B cell (primary cell): Measurements from ENCODE around the gene KRTAP19-5. TPM values are rescaled to one million over a fixed set of nuclear protein-coding genes. Genes with fewer than 3 reads are reported as not detected.

Source experiments
- ATAC-seq: fragments of 200-7000 bp; cut with Tn5 transposase; one replicate; pipeline ENCODE4 v1.10.0; 2021; ENCODE audit warnings: low read depth, mild to moderate bottlenecking, moderate number of reproducible peaks, moderate library complexity
- CTCF ChIA-PET: fragments of 350-600 bp; sonication (Branson Sonifier 250); formaldehyde crosslinking; loops from one replicate; lab custom pipeline; 2021; ENCODE audit warnings: antibody characterized with exemption, inconsistent platforms; lab: Charles Lee
- POLR2A ChIA-PET: fragments of 350-600 bp; sonication (Branson Sonifier 250); formaldehyde crosslinking; loops from one replicate; lab custom pipeline; 2021; ENCODE audit warnings: antibody characterized with exemption; lab: Charles Lee
- DNase-seq: peaks from one replicate; pipeline ENCODE4 v3.0.0; 2013
- H2AFZ ChIP-seq: 2 replicates; pipeline ENCODE4 v1.6.1; 2012; ENCODE audit warnings: mild to moderate bottlenecking, low read depth, low read length; ENCODE audit not compliant: insufficient read depth, poor library complexity, severe bottlenecking
- H3K27ac ChIP-seq, 2 donors: 1 replicate in 1 of 2; 2 replicates in 1 of 2; pipeline ENCODE4 v1.5.1; 2012 to 2013; ENCODE audit warnings: low read length in 2 of 2, mild to moderate bottlenecking in 2 of 2, moderate library complexity in 1 of 2
- H3K27me3 ChIP-seq, 4 experiments: fragments of 200-600 bp in 1 of 4; sonication (generic) in 1 of 4; replicated peaks in 1 of 4; 1 replicate in 2 of 4; 2 replicates in 2 of 4; pipeline versions ENCODE4 v1.6.1 to v1.7.0; 2013 to 2016; ENCODE audit warnings: low read length in 3 of 4, mild to moderate bottlenecking in 2 of 4, mixed read lengths in 1 of 4, moderate library complexity in 1 of 4; ENCODE audit not compliant: insufficient read depth in 4 of 4, control insufficient read depth in 3 of 4; ENCODE audit errors: control extremely low read depth in 1 of 4
- H3K36me3 ChIP-seq, 2 experiments: replicated peaks in 1 of 2; 1 replicate in 1 of 2; 2 replicates in 1 of 2; pipeline versions ENCODE4 v1.6.1 to v1.7.1; 2013; ENCODE audit warnings: low read length in 1 of 2; ENCODE audit not compliant: insufficient read depth in 2 of 2, control insufficient read depth in 1 of 2; ENCODE audit errors: control extremely low read depth in 1 of 2, extremely low read depth in 1 of 2
- H3K4me1 ChIP-seq, 2 donors: fragments of 200-600 bp in 1 of 2; sonication (generic) in 1 of 2; 1 replicate in 1 of 2; 2 replicates in 1 of 2; pipeline versions ENCODE4 v1.5.1 to v1.6.1; 2013 to 2017; ENCODE audit warnings: low read length in 2 of 2; ENCODE audit not compliant: control insufficient read depth in 2 of 2, insufficient read depth in 2 of 2
- H3K4me2 ChIP-seq: replicated peaks from 2 replicates; pipeline ENCODE3; 2012; ENCODE audit warnings: mild to moderate bottlenecking, low read depth, low read length; ENCODE audit not compliant: poor library complexity, severe bottlenecking
- H3K4me3 ChIP-seq, 5 experiments: fragments of 200-600 bp in 1 of 5; sonication (generic) in 1 of 5; 1 replicate in 3 of 5; 2 replicates in 2 of 5; pipeline versions ENCODE4 v1.5.1 to v1.7.0; 2011 to 2016; ENCODE audit warnings: low read length in 4 of 5, mild to moderate bottlenecking in 4 of 5, low read depth in 2 of 5, control low read depth in 1 of 5, moderate library complexity in 1 of 5; ENCODE audit not compliant: insufficient read depth in 1 of 5; ENCODE audit errors: control extremely low read depth in 1 of 5, extremely low read depth in 1 of 5
- H3K79me2 ChIP-seq: fragments of 200-600 bp; sonication (generic); one replicate; pipeline ENCODE4 v1.6.0; 2016; ENCODE audit warnings: low read length; ENCODE audit not compliant: control insufficient read depth, insufficient read depth
- H3K9ac ChIP-seq: fragments of 200-600 bp; sonication (generic); 2 replicates; pipeline ENCODE4 v1.6.1; 2017; ENCODE audit warnings: mild to moderate bottlenecking, low read length, moderate library complexity
- H3K9me3 ChIP-seq, 3 donors: one replicate each; pipeline versions ENCODE4 v1.6.1 to v1.7.1; 2013; ENCODE audit warnings: low read length in 2 of 3; ENCODE audit not compliant: control insufficient read depth in 2 of 3, insufficient read depth in 1 of 3; ENCODE audit errors: control extremely low read depth in 1 of 3
- H4K20me1 ChIP-seq: 2 replicates; pipeline ENCODE4 v1.6.0; 2012; ENCODE audit warnings: mild to moderate bottlenecking, low read length; ENCODE audit not compliant: insufficient read depth, control insufficient read depth, poor library complexity, severe bottlenecking
- H3K27ac Mint-ChIP-seq: one replicate; pipeline ENCODE4 v1.8.0; 2021; ENCODE audit warnings: mixed read lengths
- H3K27me3 Mint-ChIP-seq: one replicate; pipeline ENCODE4 v1.8.0; 2021; ENCODE audit warnings: mixed read lengths
- H3K4me1 Mint-ChIP-seq: one replicate; pipeline ENCODE4 v1.8.0; 2021; ENCODE audit warnings: mixed read lengths
- H3K4me3 Mint-ChIP-seq: one replicate; pipeline ENCODE4 v1.8.0; 2021; ENCODE audit warnings: mixed read lengths
- H3K9me3 Mint-ChIP-seq: one replicate; pipeline ENCODE4 v1.8.0; 2022; ENCODE audit warnings: mixed read lengths; ENCODE audit not compliant: insufficient read depth
- CTCF ChIP-seq: fragments of 200-600 bp; IDR thresholded peaks from one replicate; pipeline ENCODE4 v1.8.0; 2022; ENCODE audit warnings: antibody characterized with exemption, mild to moderate bottlenecking
- EZH2 ChIP-seq: IDR thresholded peaks from 2 replicates; pipeline ENCODE4 v1.6.1; 2012; ENCODE audit warnings: borderline replicate concordance, low read depth, mild to moderate bottlenecking, moderate library complexity, low read length; ENCODE audit not compliant: insufficient read depth, poor library complexity, severe bottlenecking
- WGBS: methylation state at CpG from one replicate; pipeline ENCODE4 v1.1.5; 2013; ENCODE audit warnings: missing lambda C conversion rate; ENCODE audit not compliant: insufficient coverage; 5-methylcytosine and 5-hydroxymethylcytosine counted together
- intact Hi-C: fragments of 100-400 bp; cut with micrococcal nuclease; formaldehyde crosslinking; loops from one replicate; pipeline ENCODE4 v1.10.0; 2022
- polyA plus RNA-seq: library from polyadenylated mRNA; depleted of rRNA; stranded (reverse); fragments of >200 nt; gene quantifications from 2 replicates; pipeline ENCODE4 v1.2.3, GENCODE V29; 2012
- total RNA-seq, 2 donors: library from RNA; stranded (reverse); fragments of 120-200 nt in 1 of 2; gene quantifications; 1 replicate in 1 of 2; 2 replicates in 1 of 2; pipeline versions ENCODE4 v1.2.3 to v1.2.4, GENCODE V29; 2013 to 2022

KRTAP19-5 gene
- total and polyA plus RNA-seq, 2 donors (not counting 1 experiment from before 2014, with no cell fraction given) = not detected

GRCh38 chr21:30482130-30482529, 19.8 kb downstream of the KRTAP19-5 start:
- DNase-seq (no peak), ATAC-seq (no peak)
- ChIA-PET POLR2A (no interaction called here), CTCF (no interaction called here)
- Histone ChIP-seq H3K27ac (no peak overlapping the region), H3K4me1 (no peaks in the 10 kb centered on the region), H3K27me3 (no peaks in the 10 kb centered on the region), H2AFZ (no peak overlapping the region), H3K9ac (no peak overlapping the region), H3K36me3 (no peaks in the 10 kb centered on the region), H3K4me3 (no peak overlapping the region), H3K4me2 (no peak overlapping the region), H4K20me1 (no peaks in the 10 kb centered on the region), H3K9me3 (peaks cover 0 to 9% (median 6%) of the 10 kb centered on the region in 3 donors), H3K79me2 (no peaks in the 10 kb centered on the region)
- H3K9me3 Mint-ChIP-seq = peaks cover 4% of the 10 kb centered on the region
- TF ChIP-seq EZH2 (no peak), CTCF (no peak)
- intact Hi-C loops = no loop called here
- no peaks in the 10 kb centered on the region for H3K27me3 Mint-ChIP-seq
- no peak overlapping the region for H3K4me3 Mint-ChIP-seq
- H3K27ac Mint-ChIP-seq = no peak overlapping the region
- H3K4me1 Mint-ChIP-seq = no peaks in the 10 kb centered on the region
- 89% methylated on average over 1 of the region's 2 CpGs for WGBS

- Histone ChIP-seq H2AFZ (no peak within 1 kb of the TSS), H3K4me3 (no peak within 1 kb of the TSS), H3K9me3 (peaks cover 0 to 2% (median 0%) of the 10 kb centered on the region in 3 donors), H4K20me1 (no peaks in the 10 kb centered on the region), H3K9ac (no peak within 1 kb of the TSS), H3K27ac (no peak within 1 kb of the TSS), H3K4me2 (no peak within 1 kb of the TSS), H3K36me3 (no peaks in the 10 kb centered on the region), H3K4me1 (no peaks in the 10 kb centered on the region), H3K79me2 (no peaks in the 10 kb centered on the region), H3K27me3 (no peaks in the 10 kb centered on the region)
- TF ChIP-seq EZH2 (no peak), CTCF (no peak)
- 91% methylated on average over 7 of the region's 7 CpGs for WGBS
- no peak within 1 kb of the TSS for H3K27ac Mint-ChIP-seq
- POLR2A ChIA-PET = no interaction called here
- intact Hi-C loops = no loop called here
- H3K27me3 Mint-ChIP-seq = no peaks in the 10 kb centered on the region
- no peaks in the 10 kb centered on the region for H3K4me1 Mint-ChIP-seq
- ATAC-seq = no peak
- CTCF ChIA-PET = no interaction called here
- H3K9me3 Mint-ChIP-seq = no peaks in the 10 kb centered on the region
- no peak within 1 kb of the TSS for H3K4me3 Mint-ChIP-seq
- no peak for DNase-seq
Measured at GRCh38 chr21:30480145-30480544, 21.8 kb downstream of the KRTAP19-5 start, which contains the start of gene KRTAP19-1. TSS of gene KRTAP19-1 (minus strand) at chr21:30480367. CDS start at chr21:30480317, 50 bp downstream.
